Effector CD4-positive, alpha-beta T cell (primary cell): ENCODE results near the gene CEP164.
"Not testable (repeated sequence)": the region's sequence is repeated elsewhere in the genome, so short reads cannot be mapped to it uniquely, and the experiment has no call there.

Experiments
- DNase-seq: peaks from one replicate; pipeline ENCODE4 v3.0.0-alpha.2; 2020

CEP164 gene

GRCh38 chr11:117309310-117309709, 18.3 kb upstream of the CEP164 start:
- DNase-seq, result no peak

- no peak for DNase-seq
Observed at GRCh38 chr11:117313091-117313490, 14.6 kb upstream of the CEP164 start.

GRCh38 chr11:117313828-117314768, 13.6 kb upstream of the CEP164 start:
- DNase-seq, result no peak

- no peak for DNase-seq
Observed at GRCh38 chr11:117314840-117315239, 12.8 kb upstream of the CEP164 start.

- no peak for DNase-seq
Observed at GRCh38 chr11:117315285-117316196, 12.1 kb upstream of the CEP164 start.

- no peak for DNase-seq
Observed at GRCh38 chr11:117316197-117316961, 11.3 kb upstream of the CEP164 start, which contains the start of gene BACE1. Gene BACE1, minus strand, starts transcription at chr11:117316256. Its CDS starts 461 bp downstream, at chr11:117315795.

GRCh38 chr11:117318738-117319137, 8.9 kb upstream of the CEP164 start:
- no peak for DNase-seq

GRCh38 chr11:117319214-117319840, 8.3 kb upstream of the CEP164 start:
- no peak for DNase-seq

GRCh38 chr11:117327255-117327566, 443 bp upstream of the CEP164 start:
- DNase-seq, result not testable (repeated sequence)

- no peak for DNase-seq
Observed at GRCh38 chr11:117328375-117329010, 839 bp downstream of the CEP164 start.

- no peak for DNase-seq
Observed at GRCh38 chr11:117332843-117333242, 5.2 kb downstream of the CEP164 start.

- no peak for DNase-seq
Observed at GRCh38 chr11:117333917-117334316, 6.3 kb downstream of the CEP164 start.

GRCh38 chr11:117334896-117335295, 7.2 kb downstream of the CEP164 start:
- DNase-seq, result no peak

GRCh38 chr11:117335399-117335798, 7.7 kb downstream of the CEP164 start:
- DNase-seq, result no peak

GRCh38 chr11:117337076-117337475, 9.4 kb downstream of the CEP164 start:
- no peak for DNase-seq

GRCh38 chr11:117345039-117345438, 17.4 kb downstream of the CEP164 start:
- no peak for DNase-seq

- DNase-seq, result no peak
Observed at GRCh38 chr11:117354550-117354949, 26.9 kb downstream of the CEP164 start.

GRCh38 chr11:117356126-117356890, 28.7 kb downstream of the CEP164 start:
- DNase-seq, result no peak

- no peak for DNase-seq
Observed at GRCh38 chr11:117361432-117361831, 33.8 kb downstream of the CEP164 start.

- no peak for DNase-seq
Observed at GRCh38 chr11:117366248-117366647, 38.6 kb downstream of the CEP164 start.

- DNase-seq, result no peak
Observed at GRCh38 chr11:117366875-117367274, 39.2 kb downstream of the CEP164 start.
